ENCODE results near the gene ZNF331.

ZNF331 gene

GRCh38 chr19:53521373-53522202 lies 16.4 kb upstream of the ZNF331 start:
- no peak for DNase-seq

- no peak for DNase-seq
Observed at GRCh38 chr19:53525922-53526321, 12.0 kb upstream of the ZNF331 start.

- no peak for DNase-seq
Observed at GRCh38 chr19:53530622-53531021, 7.3 kb upstream of the ZNF331 start.

- no peak for DNase-seq
Observed at GRCh38 chr19:53531457-53531856, 6.5 kb upstream of the ZNF331 start.

- DNase-seq, result no peak
Observed at GRCh38 chr19:53532362-53532761, 5.6 kb upstream of the ZNF331 start.

GRCh38 chr19:53536225-53536548 lies 1.8 kb upstream of the ZNF331 start:
- DNase-seq, result no peak

GRCh38 chr19:53537121-53537520 lies 824 bp upstream of the ZNF331 start:
- no peak for DNase-seq

GRCh38 chr19:53538378-53539109 lies 599 bp downstream of the ZNF331 start:
- DNase-seq, result no peak

- no peak for DNase-seq
Observed at GRCh38 chr19:53540091-53540490, 2.1 kb downstream of the ZNF331 start.

GRCh38 chr19:53541971-53542370 lies 4.0 kb downstream of the ZNF331 start:
- DNase-seq, result no peak

- no peak for DNase-seq
Observed at GRCh38 chr19:53545271-53546065, 7.5 kb downstream of the ZNF331 start.

GRCh38 chr19:53546758-53547513 lies 9.0 kb downstream of the ZNF331 start:
- no peak for DNase-seq

- no peak for DNase-seq
Observed at GRCh38 chr19:53549340-53549739, 11.4 kb downstream of the ZNF331 start.

- no peak for DNase-seq
Observed at GRCh38 chr19:53552001-53552721, 14.2 kb downstream of the ZNF331 start.

- DNase-seq, result no peak
Observed at GRCh38 chr19:53553156-53553555, 15.2 kb downstream of the ZNF331 start.

- peak; percentile 62 for DNase-seq
Observed at GRCh38 chr19:53553865-53554791, 16.2 kb downstream of the ZNF331 start.

- DNase-seq, result no peak
Observed at GRCh38 chr19:53554804-53555203, 16.9 kb downstream of the ZNF331 start.

- no peak for DNase-seq
Observed at GRCh38 chr19:53555352-53555751, 17.4 kb downstream of the ZNF331 start.

GRCh38 chr19:53571339-53571738 lies 33.4 kb downstream of the ZNF331 start:
- DNase-seq, result no peak

- no peak for DNase-seq
Observed at GRCh38 chr19:53576941-53577653, 39.2 kb downstream of the ZNF331 start.

All from NCI-H774 (cell line).